G401.6 (cell line): ENCODE results near the gene MEOX1.

Experiments
- FAIRE-seq: peaks from 2 replicates; lab custom pipeline; 2012; peaks lifted over from hg19 to GRCh38; lab: Jason Lieb, UNC

The MEOX1 gene

DNA sequence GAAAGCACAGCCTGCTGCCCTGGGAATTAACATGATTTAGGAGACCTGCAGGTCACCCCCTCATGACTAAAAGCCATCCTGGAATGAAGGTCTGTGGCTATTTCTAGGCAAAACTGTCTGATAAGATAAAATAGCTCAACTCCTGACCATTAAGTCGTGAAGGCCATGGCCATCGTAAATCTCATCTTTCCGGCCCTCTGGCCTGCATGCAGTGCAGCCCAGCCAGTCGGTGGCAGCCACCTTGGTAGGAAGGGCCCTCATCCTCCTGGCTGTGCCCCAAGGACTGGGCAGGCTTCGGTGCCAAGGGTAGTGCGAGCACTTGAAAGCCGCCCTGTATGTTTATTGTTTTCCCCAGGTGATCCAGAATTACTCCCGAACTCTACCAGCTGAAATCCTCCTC is 18.2 kb upstream of the MEOX1 start:
- no peak for FAIRE-seq

DNA sequence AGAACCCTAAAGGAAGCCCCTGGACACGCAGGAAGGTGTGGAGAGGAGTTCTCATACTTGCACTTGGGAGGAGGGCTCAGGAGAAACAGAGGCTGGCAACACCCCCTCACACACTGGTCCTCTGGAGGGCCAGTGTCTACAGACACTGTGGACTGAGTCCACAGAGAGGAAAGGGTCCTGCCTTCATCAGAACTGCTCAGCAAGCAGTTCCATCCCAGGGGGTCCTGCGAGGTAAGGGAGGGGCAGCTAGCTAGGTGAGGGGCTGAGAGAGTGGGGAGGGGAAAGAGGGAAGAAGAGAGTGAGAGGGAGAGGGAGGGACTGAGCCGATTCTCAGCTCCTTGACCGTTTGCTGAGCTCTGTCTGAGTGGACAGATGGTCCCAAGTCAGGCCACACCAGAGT is 17.7 kb upstream of the MEOX1 start:
- FAIRE-seq, result no peak

DNA sequence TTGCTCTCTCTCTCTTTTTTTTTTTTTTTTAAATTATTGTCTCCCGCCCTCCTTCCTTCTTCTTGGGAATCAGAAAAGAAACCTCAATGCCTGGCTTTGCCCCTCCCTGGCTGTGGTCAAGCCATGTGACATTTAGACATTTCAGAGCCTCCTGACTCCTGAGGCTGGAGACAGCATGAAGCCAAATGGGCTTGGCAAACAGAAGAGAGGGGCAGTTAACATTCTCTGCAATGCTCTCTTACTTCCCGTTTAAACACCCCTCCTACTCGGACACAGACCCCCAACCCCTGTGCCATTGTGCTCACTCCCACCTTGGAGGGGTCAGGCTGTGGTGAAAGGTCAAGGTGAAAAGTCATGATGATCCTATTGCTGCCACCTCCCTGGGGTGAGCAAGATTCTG is 14.7 kb upstream of the MEOX1 start:
- peak; percentile 39 for FAIRE-seq

DNA sequence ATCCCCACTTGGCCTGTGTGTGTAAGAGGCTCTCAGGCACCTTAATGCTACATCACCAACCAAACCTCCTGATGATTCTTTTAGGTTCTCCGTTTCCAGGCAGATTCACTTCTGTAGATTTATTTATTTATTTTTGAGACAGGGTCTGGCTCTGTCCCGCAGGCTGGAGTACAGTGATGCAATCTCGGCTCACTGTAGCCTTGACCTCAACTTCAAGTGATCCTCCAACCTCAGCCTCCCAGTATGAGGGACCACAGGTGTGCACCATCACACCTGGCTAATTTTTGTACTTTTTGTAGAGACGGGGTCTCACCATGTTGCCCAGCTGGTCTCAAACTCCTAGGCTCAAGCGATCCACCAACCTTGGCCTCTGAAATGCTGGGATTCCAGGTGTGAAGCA is 12.7 kb upstream of the MEOX1 start:
- FAIRE-seq, result no peak

DNA sequence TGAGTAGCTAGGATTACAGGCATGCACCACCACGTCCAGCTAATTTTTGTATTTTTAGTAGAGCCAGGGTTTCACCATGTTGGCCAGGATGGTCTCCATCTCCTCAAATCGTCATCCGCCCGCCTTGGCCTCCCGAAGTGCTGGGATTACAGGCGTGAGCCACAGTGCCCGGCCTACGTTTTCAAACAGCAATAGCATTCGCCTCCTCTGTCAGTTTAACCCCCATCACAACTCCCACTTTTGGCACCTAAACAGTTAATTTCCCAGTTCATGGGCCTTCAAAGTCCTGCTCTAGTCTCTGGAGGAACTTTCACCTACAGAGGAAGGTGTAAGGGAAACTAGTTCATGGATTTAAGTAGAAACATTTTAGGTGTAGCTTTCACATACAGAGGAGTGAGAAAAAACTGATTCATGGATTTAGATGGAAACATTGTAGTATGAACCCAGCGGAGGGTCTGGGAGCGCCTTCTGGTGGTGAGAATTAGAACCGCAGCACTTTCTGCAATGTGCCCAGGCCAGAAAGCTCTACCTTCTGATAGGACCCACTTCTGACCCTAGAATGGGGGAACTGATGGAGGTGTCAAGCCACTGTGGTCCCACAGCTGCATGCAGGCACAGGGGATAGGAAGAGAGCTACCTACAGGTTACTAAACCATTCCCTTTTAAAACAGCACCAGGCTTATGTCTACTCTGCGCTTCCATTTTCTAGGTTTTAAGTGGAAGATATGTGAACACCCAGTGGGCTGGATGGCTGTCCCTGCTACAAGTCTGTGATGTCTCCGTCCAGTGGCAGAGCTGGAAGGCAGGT is 12.0 kb upstream of the MEOX1 start:
- peak; percentile 98 for FAIRE-seq

DNA sequence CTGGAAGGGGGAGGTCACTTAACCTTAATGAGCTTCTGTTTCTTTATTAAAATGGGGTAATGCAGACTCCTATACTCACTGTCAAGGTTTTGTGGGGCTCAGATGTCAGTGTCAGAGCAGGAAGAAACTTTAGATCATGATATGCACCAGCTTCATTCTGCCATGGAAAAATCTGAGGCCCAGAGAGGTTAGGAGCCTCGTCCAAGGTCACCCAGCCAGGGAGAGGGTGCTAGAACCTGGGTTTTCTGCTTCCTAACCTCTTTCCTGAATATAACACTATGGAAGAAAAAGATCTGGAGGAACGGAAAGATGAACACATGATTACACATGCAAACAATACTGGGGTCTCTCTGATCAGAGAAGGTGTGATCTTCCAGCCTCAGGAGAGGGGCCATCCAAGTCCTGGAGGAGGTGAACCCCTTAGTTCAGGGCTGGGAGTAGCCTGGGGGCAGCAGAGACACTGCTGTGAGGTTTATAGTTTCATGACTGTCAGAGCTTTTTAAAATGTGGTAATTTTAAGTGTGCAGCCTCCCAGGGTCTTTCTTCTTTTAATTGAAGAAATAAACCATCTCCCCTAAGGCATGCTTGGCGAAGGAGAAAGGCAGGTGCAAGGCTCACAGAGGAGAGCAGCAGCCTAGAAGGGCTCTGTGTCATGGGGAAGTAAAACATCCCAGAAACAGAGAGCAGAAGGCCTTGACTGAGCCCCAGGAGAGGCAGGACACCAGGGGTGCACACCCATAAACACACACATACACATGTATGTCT is 10.2 kb upstream of the MEOX1 start:
- no peak for FAIRE-seq

DNA sequence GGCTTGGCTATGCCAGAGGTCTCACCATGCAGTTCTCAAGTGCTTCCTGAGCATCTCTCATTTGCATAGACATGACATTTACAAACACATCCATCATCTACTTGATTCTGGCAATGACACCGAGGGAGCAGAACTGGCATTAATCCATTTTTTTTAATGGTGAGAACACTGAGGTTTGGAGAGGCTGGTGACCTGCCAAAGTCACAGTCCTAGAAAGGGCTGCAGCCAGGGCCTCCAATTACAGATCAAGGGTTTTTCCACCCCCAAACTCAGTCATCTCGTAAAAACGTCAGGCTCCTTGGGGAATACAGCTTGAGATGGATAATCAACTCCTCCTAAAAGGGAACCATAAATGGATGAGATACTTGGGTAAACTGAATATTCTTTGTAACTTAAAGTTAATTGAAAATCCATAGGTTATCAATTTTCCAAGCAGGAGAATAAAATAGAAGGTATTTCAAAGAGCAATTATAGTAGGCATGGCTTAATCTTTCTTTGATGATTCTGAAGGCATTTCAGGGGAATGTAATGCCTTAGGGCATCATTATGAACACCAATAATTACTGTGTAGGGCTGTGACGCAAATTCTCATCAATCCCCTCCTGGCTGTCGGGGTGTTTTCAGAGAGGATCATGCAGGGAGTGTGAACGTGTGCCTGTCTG is 9.4 kb upstream of the MEOX1 start:
- FAIRE-seq, result peak; percentile 98

DNA sequence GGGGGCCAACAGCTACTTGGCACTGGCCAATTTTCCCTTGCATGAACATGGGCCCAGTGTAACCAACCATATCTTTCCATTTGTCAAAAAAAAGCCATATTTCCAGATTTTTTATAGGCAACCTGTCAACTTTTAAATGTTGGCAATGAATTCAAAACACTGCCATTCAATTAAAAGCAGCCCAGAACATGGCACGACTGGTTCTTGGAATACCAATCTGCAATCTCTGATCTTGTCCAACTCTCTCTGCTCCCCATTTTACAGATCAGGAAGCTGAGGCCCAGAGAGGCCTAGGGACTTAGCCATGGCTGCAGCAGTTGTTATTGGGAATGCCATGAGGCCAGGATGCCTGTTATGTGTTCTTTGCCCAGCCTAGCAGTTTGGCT is 8.9 kb upstream of the MEOX1 start:
- FAIRE-seq, result no peak

DNA sequence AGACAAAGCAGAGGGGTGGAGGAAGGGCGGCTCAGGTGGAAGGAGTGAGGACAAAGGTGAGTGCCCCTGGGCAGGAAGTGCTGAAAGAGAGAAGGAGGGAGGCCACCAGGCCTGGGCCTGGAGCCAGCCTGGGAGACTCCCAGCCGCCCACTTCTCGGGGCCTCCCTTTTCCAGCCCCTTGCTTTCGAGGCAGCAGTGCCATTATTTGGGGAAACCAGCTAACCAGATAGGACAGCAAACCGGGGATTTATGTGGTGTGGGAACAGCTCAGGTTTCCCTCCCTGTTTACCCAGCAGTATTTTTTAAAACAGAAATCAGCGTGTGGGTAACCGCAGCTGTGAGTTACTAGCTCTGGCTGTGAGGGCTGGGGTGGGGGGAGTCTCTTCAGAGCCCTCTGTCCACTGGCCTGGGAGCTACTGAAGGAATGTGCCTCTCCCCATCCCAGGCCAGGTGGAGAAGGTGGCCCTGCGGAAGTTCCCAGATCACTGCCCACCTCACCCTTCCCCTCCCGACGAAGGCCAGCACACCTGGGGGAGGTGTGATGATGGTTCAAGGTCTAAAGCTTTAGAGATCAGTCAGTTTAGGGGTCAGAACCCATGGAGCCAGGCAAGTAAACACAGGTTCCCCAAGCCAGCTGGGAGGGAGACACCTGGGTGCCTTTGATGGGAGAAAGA is 8.4 kb upstream of the MEOX1 start:
- no peak for FAIRE-seq

DNA sequence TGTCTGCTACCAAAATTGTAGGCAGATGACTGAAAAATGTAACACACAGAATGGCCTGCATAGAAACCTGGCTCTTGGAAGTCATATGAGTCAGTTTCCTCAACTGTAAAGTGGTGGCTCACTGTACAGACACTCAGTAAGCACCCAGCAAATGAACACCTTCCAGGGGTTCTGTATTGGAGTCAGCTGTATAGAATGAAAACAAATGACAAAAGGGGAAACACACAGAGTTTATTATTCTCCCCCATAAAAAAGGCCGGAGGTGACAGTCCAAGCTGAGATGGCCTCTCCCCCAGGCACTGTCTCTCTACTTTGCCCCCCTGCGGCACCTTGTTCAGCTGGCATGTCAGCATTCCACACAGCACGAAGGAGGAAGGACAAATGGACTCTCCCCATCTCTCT is 6.2 kb upstream of the MEOX1 start:
- FAIRE-seq, result peak; percentile 85

DNA sequence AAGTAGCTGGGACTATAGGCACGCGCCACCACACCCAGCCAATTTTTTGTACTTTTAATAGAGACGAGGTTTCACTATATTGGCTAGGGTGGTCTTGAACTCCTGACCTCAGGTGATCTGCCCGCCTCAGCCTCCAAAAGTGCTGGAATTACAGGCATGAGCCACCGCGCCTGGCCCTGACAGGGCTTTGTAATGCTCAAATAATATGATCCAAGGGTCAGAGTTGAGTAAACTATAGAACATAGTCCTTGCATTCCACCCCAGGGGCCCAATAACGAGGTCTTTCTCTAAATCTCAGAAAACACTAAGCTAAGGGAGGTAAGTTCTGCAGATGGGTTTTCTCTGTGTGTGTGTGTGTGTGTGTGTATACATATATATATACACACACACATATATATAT is 5.8 kb upstream of the MEOX1 start:
- FAIRE-seq, result no peak

DNA sequence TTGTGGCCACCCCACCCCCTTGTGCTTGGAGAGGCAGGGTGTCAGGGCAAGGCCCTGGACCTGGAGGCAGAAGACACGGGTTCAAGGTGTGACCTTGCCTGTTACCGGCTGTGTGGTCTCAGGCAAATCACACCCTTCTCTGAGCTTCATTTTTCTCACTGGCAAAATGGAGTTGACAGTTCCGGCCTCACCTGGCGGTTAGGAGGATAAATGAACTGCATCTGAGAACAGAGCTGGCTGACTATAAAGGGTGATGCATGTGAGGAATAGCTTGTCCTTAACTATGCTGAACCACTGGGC is 4.2 kb upstream of the MEOX1 start:
- peak; percentile 21 for FAIRE-seq

DNA sequence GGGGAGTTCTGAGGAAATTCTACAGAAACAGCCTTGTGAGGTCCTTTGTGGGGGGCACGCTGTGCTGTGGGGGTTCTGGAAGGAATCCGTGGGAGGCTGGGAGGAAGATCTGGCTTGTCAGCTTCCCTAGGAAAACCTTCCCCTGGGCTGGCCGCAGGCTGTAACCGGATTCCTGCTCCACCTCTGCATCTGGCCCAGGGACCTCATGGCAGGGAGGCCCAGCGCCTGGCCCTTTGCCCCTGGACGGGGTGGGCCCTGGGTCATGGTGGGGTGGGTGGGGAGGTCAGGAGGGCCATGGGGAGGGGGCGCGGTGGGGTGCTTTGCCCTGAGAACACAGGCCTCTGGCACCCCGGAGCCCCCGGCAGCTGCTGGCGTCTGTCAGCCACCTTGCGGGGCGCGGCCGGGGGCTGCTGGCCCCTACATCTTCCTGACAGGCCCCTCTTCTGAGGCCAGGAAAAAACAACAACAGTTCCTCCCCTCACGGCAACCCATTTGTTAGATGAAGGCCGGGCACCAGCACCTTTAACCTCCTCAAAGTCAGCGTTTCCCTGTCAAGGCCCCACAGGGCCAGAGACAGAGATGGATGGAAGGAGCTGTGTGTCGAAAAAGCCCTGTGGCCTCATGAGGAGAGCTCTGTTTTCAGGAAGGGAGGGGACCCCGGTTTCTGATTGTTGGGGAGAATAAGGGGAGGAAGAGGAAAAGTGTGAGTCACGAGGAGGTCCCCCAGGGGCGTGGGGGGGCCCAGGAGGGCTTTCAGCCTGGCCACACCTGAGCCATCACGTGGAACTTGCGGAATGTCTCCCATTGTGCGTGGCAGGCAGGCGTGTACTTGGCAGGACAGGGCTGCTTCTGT is 3.6 kb upstream of the MEOX1 start:
- FAIRE-seq, result peak; percentile 85

DNA sequence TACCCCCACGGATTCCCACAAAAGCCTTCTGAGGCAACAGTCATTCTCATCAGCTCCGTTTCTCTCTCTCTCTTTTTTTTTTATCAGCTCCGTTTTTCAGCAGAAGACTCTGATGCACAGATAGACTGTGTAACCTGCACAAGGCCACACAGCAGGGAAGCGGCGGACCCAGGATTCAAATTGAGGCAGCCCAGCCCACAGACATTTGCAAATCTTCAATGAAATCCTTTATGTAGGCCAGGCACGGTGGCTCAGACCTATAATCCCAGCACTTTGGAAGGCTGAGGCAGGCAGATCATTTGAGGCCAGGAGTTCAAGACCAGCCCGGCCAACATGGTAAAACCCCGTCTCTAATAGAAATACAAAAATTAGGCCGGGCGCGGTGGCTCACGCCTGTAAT is 2.4 kb upstream of the MEOX1 start:
- no peak for FAIRE-seq

DNA sequence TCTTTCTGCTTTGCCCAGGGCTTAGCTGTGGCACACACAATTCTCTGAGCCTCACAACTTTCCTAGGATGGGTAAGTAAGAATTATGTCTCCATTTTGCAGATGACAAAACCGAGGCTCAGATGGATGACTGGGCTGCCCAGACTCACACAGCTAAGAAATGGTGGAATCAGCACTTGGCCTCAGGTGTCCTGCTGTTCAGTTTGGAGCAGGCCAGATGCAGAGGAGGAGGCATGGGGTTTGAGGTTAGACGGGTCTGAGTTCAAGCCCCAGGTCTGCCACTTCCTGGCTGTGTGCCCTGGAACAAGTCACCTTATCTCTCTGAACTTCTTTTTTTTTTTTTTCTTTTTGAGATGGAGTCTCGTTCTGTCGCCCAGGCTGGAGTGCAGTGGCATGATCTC is 1.7 kb upstream of the MEOX1 start:
- no peak for FAIRE-seq

DNA sequence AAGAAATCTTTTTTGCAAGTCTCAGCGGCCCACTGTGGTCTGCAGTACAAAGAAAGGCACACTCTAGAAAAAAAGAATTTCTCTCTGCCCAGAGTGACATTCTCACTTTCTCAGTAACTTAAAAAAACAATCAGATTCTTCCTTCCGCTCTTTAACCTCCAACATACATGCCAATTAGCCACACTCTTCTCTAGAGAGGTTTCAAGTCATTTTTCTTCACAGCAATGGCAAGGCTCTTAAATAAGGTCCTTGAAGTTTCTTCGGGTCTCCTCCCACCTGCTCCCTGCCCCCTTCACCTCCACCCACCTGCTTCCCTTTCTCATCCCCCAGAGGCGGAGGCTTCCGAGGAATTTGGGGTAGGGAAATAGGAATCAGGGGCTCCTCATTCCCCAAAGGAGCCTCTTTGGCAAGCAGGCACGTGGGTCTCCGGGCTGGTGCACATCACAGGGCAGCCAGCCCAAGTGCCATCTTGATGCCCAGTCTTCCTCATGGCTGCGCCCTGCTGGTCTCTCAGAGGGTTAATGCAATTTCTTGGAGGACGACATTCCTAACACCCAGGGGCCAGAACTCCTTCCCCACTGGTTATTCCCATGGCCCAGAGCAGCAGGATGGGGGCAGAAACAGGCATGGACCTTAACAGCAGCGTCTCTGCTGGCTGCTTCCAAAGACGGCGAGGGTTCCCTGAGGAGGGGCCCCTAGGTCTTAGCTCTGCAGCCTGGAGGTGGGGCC is 855 bp upstream of the MEOX1 start:
- FAIRE-seq, result no peak

DNA sequence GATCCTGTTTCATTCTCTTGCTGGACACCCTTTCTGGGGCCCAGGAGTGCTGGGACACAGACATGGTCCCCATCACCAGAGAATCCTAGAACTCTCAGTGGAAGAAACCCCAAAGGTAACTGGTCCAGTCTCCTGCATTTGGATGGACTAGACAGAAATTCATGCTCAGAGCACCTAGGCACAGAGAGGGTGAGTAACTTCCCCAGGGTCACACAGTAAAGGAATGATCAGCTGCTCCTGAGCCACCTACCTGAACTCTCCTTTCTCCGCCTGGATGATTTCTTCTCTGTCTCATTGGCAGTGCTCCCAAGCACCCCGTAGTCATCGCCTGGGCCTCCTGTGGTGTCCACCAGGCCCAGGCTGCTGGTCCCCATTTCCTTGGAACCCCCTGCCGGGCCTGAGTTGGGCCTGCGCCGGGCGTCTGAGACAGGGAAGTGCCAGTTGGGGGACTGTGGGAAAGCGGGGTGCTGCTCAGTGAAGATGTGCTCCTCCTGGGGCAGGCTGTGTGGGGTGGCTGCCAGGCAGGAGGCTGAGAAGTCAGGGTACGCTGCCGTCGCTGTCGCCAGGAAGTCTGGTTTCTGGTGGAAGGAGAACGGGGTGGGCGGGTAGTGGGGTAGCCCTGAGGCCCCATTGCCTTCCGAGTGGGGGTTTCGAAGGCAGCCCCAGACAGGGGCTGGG is 767 bp downstream of the MEOX1 start:
- FAIRE-seq, result no peak

DNA sequence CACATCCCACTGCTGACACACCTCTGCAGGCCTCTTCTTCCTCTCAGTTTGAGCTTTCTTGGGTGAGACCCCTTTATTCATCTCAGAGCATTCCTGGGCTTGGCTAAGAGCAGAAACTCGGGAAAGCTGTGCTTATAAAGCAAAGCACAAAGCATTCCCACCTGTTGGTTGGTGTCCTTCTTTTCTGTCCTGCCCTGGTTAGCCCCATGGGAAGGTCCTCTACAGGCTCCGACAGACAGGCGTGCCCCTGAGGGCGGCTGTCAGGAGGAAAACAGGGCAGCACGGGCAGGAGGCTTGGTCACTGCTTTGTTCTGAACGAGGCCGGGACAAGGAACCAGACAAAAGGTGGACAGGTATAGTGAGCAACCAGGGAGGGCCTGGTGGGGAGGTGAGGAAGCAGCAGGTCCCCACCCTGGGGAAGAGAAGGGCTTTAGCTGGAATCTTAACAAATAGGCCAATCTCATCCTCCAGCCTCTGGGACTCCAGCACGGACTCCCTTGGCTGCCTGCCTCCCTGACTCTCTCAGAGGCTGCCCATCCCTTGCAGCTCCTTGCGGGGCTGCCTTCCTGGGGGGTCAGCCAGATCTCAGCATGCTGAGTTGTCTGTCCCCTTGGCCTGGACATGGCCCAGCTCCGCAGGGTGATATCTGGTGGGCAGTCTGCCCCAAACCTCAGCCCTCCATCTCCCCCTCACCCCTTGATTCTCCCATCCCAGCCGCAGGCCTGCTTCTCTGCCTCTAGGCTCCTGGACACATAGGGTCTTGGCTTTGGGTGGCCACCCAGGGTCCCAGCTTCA is 1.7 kb downstream of the MEOX1 start:
- FAIRE-seq, result no peak

DNA sequence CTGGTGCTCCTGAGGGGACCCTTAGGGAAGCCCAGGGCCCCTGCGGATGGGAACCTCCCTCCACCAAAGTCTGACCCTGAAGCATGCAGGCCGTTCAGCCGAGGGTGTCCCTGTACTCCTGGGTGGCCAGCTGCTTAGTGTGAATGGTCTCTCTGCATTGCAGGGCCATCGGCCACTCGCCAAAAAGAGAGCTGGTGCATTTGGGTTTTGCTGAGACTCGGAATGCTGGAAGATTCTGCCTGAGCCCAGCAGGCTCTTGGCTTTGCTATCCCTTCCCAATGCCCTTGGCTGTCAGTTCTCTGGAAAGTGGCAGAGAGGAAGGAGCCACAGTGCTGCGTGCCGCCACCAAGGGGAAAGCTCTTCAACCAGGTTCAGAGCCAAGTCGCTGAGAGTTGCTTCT is 2.8 kb downstream of the MEOX1 start:
- no peak for FAIRE-seq

DNA sequence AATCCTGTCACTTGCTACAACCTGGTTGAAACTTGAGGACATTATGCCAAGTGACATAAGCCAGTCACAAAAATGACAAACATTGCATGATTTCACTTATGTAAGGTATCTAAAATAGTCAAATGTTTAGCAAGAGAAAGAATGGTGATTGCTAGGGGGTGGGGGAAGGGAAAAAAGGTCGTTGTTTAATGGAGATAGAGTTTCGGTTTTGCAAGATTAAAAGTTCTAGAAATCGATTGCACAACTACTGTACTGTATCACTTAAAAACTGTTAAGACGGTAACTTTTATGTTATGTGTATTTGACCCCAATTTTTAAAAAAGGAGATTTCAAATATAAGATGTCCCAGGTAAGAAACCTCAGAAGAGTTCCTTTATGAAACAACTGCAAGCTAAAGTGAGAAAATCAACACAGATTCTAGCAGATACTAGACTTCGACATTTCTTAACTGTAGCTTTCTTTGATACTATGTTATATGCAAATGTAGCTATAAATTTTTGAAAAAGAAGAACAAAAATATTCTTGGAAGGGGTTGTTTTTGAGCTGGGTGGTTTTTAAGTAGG is 5.9 kb downstream of the MEOX1 start:
- FAIRE-seq, result peak; percentile 84
